Calu3 (cell line): ENCODE data around the gene AGXT2. TPM values are rescaled to one million over a fixed set of nuclear protein-coding genes. Genes with fewer than 3 reads are reported as not detected.

ENCODE experiments used
- BruUV-seq: library from RNA; stranded (reverse); fragments of 400-500 nt; replicated peaks from 2 replicates; lab custom pipeline; 2021; lab: Mats Ljungman, UMichigan
- CTCF ChIA-PET: fragments of 300-600 bp; sonication (Branson Sonifier 250); formaldehyde crosslinking; loops from one replicate; lab custom pipeline; 2022; ENCODE audit warnings: antibody characterized with exemption; lab: Charles Lee
- DNase-seq: peaks from one replicate; pipeline ENCODE4 v3.0.0; 2022
- H3K27ac Mint-ChIP-seq: one replicate; pipeline ENCODE4 v1.8.0; 2022; ENCODE audit warnings: mixed read lengths; ENCODE audit not compliant: unreplicated experiment
- H3K27me3 Mint-ChIP-seq: one replicate; pipeline ENCODE4 v1.8.0; 2022; ENCODE audit warnings: mixed read lengths; ENCODE audit not compliant: unreplicated experiment
- H3K36me3 Mint-ChIP-seq: one replicate; pipeline ENCODE4 v1.8.0; 2022; ENCODE audit warnings: mild to moderate bottlenecking, moderate library complexity, mixed read lengths; ENCODE audit not compliant: insufficient read depth, unreplicated experiment
- H3K4me1 Mint-ChIP-seq: one replicate; pipeline ENCODE4 v1.8.0; 2022; ENCODE audit warnings: mild to moderate bottlenecking, low read depth, mixed read lengths; ENCODE audit not compliant: unreplicated experiment
- H3K4me3 Mint-ChIP-seq: one replicate; pipeline ENCODE4 v1.8.0; 2022; ENCODE audit warnings: mild to moderate bottlenecking, low read depth, moderate library complexity, mixed read lengths; ENCODE audit not compliant: unreplicated experiment
- H3K9me3 Mint-ChIP-seq: one replicate; pipeline ENCODE4 v1.8.0; 2022; ENCODE audit warnings: low read depth, mixed read lengths; ENCODE audit not compliant: unreplicated experiment
- intact Hi-C: fragments of 100-400 bp; cut with micrococcal nuclease; formaldehyde crosslinking; loops from one replicate; pipeline ENCODE4 v1.10.0; 2022; ENCODE audit not compliant: unreplicated experiment
- total RNA-seq: library from RNA; stranded (reverse); gene quantifications from 2 replicates; pipeline ENCODE4 v1.2.3, GENCODE V29; 2022
- TF ChIP-seq, protein P1 (sequence below): fragments of 200-600 bp; IDR thresholded peaks from one replicate; pipeline ENCODE4 v1.8.0; 2022; ENCODE audit warnings: antibody characterized with exemption; ENCODE audit not compliant: unreplicated experiment

Gene AGXT2
- total RNA-seq, 1 experiment from 2014 or later: not detected

DNA sequence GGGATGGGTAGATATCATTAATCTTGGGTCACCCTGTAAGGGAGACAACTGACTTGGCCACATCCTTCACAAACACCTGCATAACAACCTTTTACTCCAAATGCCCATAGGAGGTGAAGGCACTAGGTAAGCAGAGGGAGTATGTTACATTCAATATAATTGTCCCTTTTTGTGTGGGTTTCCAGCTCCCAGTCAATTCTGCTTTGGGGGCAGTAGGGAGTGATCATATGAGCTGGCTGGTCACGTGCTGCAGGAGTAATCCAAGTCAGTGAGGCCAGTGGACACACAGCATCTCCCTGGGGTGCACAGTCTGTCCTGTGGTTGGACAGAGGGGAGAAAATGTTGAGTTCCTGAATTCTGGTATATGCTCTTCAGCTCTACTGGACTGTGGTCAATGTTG, 1.2 kb upstream of the AGXT2 start:
- CTCF ChIA-PET: no interaction called here
- Mint-ChIP-seq H3K27ac (no peak overlapping the region), H3K4me1 (no peaks in the 10 kb centered on the region), H3K9me3 (no peaks in the 10 kb centered on the region), H3K36me3 (no peaks in the 10 kb centered on the region), H3K4me3 (no peak overlapping the region), H3K27me3 (peaks cover 15% of the 10 kb centered on the region)
- no TSS peak for BruUV-seq
- TF ChIP-seq, protein P1, sequence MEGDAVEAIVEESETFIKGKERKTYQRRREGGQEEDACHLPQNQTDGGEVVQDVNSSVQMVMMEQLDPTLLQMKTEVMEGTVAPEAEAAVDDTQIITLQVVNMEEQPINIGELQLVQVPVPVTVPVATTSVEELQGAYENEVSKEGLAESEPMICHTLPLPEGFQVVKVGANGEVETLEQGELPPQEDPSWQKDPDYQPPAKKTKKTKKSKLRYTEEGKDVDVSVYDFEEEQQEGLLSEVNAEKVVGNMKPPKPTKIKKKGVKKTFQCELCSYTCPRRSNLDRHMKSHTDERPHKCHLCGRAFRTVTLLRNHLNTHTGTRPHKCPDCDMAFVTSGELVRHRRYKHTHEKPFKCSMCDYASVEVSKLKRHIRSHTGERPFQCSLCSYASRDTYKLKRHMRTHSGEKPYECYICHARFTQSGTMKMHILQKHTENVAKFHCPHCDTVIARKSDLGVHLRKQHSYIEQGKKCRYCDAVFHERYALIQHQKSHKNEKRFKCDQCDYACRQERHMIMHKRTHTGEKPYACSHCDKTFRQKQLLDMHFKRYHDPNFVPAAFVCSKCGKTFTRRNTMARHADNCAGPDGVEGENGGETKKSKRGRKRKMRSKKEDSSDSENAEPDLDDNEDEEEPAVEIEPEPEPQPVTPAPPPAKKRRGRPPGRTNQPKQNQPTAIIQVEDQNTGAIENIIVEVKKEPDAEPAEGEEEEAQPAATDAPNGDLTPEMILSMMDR: no peak
- intact Hi-C loops: no loop called here
- no peak for DNase-seq

- H3K27me3 Mint-ChIP-seq: peaks cover 25% of the 10 kb centered on the region
- intact Hi-C loops: no loop called here
- H3K4me1 Mint-ChIP-seq: no peaks in the 10 kb centered on the region
- H3K4me3 Mint-ChIP-seq: no peak overlapping the region
- no peaks in the 10 kb centered on the region for H3K9me3 Mint-ChIP-seq
- TF ChIP-seq, protein P1: no peak
- H3K27ac Mint-ChIP-seq: no peak overlapping the region
- no peak for DNase-seq
- H3K36me3 Mint-ChIP-seq: no peaks in the 10 kb centered on the region
- no TSS peak for BruUV-seq
- CTCF ChIA-PET: no interaction called here
Observed at GRCh38 chr5:35046774-35047173, 975 bp downstream of the AGXT2 start.

- Mint-ChIP-seq H3K27me3 (peaks cover 40% of the 10 kb centered on the region), H3K4me1 (no peaks in the 10 kb centered on the region), H3K9me3 (no peaks in the 10 kb centered on the region), H3K27ac (no peak overlapping the region), H3K4me3 (no peak overlapping the region), H3K36me3 (no peaks in the 10 kb centered on the region)
- intact Hi-C loops: no loop called here
- TF ChIP-seq, protein P1: no peak
- BruUV-seq: no TSS peak
- CTCF ChIA-PET: no interaction called here
- DNase-seq: no peak
Observed at GRCh38 chr5:35045280-35045679, 2.5 kb downstream of the AGXT2 start.

- Mint-ChIP-seq H3K9me3 (no peaks in the 10 kb centered on the region), H3K27ac (no peak overlapping the region), H3K36me3 (no peaks in the 10 kb centered on the region), H3K4me1 (no peaks in the 10 kb centered on the region), H3K27me3 (peaks cover 46% of the 10 kb centered on the region), H3K4me3 (no peak overlapping the region)
- intact Hi-C loops: no loop called here
- CTCF ChIA-PET: no interaction called here
- no TSS peak for BruUV-seq
- TF ChIP-seq, protein P1: no peak
- no peak for DNase-seq
Observed at GRCh38 chr5:35044649-35045048, 3.1 kb downstream of the AGXT2 start.
